SK-N-SH treated with all-trans-retinoic acid at 6 μM for 48 hours (cell line): ENCODE data around the gene DNAL1.

Experiments
- ARNTL ChIP-seq: fragments of 450-650 bp; formaldehyde crosslinking; IDR thresholded peaks from 2 replicates; pipeline ENCODE4 v1.5.0; 2020; ENCODE audit warnings: low read depth, mild to moderate bottlenecking, moderate library complexity, borderline replicate concordance
- BACH2 ChIP-seq: fragments of 250-450 bp; sonication (Bioruptor Pico); IDR thresholded peaks from 2 replicates; pipeline ENCODE4 v1.9.0; 2021; ENCODE audit warnings: mild to moderate bottlenecking, borderline replicate concordance
- ESRRG ChIP-seq: fragments of 250-450 bp; sonication (Bioruptor Pico); IDR thresholded peaks from 2 replicates; pipeline ENCODE4 v1.6.1; 2021; ENCODE audit warnings: mild to moderate bottlenecking
- GLIS3 ChIP-seq: fragments of 250-450 bp; sonication (Bioruptor Pico); IDR thresholded peaks from 2 replicates; pipeline ENCODE4 v1.5.0; 2020; ENCODE audit warnings: mild to moderate bottlenecking, moderate library complexity
- ISL1 ChIP-seq: fragments of 250-450 bp; sonication (Bioruptor Pico); IDR thresholded peaks from 2 replicates; pipeline ENCODE4 v2.1.2; 2022; ENCODE audit warnings: mild to moderate bottlenecking, moderate library complexity
- PPARA ChIP-seq: fragments of 250-450 bp; sonication (Bioruptor Pico); IDR thresholded peaks from 2 replicates; pipeline ENCODE4 v1.5.0; 2020; ENCODE audit warnings: mild to moderate bottlenecking, borderline replicate concordance
- RARB ChIP-seq: fragments of 250-450 bp; sonication (Bioruptor Pico); IDR thresholded peaks from 2 replicates; pipeline ENCODE4 v1.8.0; 2021; ENCODE audit warnings: mild to moderate bottlenecking, moderate library complexity
- TCF4 ChIP-seq: fragments of 250-450 bp; sonication (Bioruptor Pico); IDR thresholded peaks from 2 replicates; pipeline ENCODE4 v1.8.0; 2021; ENCODE audit warnings: mild to moderate bottlenecking, moderate library complexity, borderline replicate concordance
- ZFP3 ChIP-seq: fragments of 250-450 bp; sonication (Bioruptor Pico); IDR thresholded peaks from 2 replicates; pipeline ENCODE4 v1.5.0; 2020; ENCODE audit warnings: mild to moderate bottlenecking, moderate library complexity
- ZNF565 ChIP-seq: fragments of 450-650 bp; formaldehyde crosslinking; conservative IDR thresholded peaks from 2 replicates; pipeline ENCODE4 v1.5.0; 2020; ENCODE audit warnings: low read depth, mild to moderate bottlenecking, moderate library complexity
- TF ChIP-seq, protein P1 (sequence below): fragments of 250-450 bp; sonication (Bioruptor Pico); IDR thresholded peaks from 2 replicates; pipeline ENCODE4 v1.5.1; 2020; ENCODE audit warnings: low read depth, mild to moderate bottlenecking, moderate library complexity
- TF ChIP-seq, protein P2 (sequence below): fragments of 250-450 bp; sonication (Bioruptor Pico); IDR thresholded peaks from 2 replicates; pipeline ENCODE4 v1.5.0; 2020; ENCODE audit warnings: mild to moderate bottlenecking, moderate library complexity
- TF ChIP-seq, protein P3 (sequence below): fragments of 250-450 bp; sonication (Bioruptor Pico); IDR thresholded peaks from 2 replicates; pipeline ENCODE4 v1.8.0; 2020; ENCODE audit warnings: mild to moderate bottlenecking, moderate library complexity, borderline replicate concordance

DNA sequence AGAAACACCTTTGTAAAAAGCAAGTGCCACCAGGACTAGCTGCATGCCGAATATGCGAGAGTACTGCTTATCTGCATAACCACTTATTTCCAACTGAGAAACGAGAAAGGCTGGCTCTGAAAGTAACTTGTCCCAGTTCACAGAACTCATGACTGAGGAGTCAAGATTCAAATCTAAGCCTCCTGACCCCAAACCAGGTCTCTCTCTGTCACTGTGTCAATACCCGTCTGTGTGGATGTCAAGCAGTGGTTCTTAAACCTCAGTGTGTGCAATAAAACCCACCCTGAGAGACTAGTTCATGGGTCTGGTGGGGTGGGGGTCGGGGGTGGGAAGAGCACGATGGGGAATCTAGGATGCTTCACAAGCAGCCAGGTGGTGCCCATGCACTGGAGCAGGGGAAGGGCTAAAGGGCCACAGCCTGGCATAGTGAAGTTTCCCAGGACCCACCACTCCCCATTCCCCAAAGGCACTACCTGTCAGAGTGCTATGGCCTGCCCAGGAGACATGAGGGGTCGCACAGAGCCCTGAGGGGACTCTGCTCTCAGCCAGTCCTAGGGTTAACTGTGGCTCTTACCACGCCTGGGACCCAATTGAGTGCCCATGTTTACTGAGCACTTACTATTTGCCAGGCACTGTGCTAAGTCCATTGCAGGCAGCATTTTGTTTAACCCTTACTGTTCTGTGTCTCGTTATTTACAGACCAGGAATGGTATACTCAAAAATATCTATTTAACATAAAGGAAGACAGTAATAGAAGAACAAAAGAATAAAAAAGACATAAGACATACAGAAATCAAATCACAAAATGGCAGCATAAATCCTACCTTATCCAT lies 102.8 kb downstream of the DNAL1 start:
- no peak for TF ChIP-seq TCF4 (CRISPR knock-in tag)
- TF ChIP-seq, protein P1, sequence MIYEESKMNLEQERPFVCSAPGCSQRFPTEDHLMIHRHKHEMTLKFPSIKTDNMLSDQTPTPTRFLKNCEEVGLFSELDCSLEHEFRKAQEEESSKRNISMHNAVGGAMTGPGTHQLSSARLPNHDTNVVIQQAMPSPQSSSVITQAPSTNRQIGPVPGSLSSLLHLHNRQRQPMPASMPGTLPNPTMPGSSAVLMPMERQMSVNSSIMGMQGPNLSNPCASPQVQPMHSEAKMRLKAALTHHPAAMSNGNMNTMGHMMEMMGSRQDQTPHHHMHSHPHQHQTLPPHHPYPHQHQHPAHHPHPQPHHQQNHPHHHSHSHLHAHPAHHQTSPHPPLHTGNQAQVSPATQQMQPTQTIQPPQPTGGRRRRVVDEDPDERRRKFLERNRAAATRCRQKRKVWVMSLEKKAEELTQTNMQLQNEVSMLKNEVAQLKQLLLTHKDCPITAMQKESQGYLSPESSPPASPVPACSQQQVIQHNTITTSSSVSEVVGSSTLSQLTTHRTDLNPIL (CRISPR knock-in tag) = no peak
- no peak for TF ChIP-seq ARNTL (CRISPR knock-in tag)
- TF ChIP-seq PPARA = no peak
- TF ChIP-seq, protein P2, sequence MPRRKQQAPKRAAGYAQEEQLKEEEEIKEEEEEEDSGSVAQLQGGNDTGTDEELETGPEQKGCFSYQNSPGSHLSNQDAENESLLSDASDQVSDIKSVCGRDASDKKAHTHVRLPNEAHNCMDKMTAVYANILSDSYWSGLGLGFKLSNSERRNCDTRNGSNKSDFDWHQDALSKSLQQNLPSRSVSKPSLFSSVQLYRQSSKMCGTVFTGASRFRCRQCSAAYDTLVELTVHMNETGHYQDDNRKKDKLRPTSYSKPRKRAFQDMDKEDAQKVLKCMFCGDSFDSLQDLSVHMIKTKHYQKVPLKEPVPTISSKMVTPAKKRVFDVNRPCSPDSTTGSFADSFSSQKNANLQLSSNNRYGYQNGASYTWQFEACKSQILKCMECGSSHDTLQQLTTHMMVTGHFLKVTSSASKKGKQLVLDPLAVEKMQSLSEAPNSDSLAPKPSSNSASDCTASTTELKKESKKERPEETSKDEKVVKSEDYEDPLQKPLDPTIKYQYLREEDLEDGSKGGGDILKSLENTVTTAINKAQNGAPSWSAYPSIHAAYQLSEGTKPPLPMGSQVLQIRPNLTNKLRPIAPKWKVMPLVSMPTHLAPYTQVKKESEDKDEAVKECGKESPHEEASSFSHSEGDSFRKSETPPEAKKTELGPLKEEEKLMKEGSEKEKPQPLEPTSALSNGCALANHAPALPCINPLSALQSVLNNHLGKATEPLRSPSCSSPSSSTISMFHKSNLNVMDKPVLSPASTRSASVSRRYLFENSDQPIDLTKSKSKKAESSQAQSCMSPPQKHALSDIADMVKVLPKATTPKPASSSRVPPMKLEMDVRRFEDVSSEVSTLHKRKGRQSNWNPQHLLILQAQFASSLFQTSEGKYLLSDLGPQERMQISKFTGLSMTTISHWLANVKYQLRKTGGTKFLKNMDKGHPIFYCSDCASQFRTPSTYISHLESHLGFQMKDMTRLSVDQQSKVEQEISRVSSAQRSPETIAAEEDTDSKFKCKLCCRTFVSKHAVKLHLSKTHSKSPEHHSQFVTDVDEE (CRISPR knock-in tag) = no peak
- no peak for TF ChIP-seq ESRRG
- no peak for TF ChIP-seq ZFP3 (CRISPR knock-in tag)
- no peak for TF ChIP-seq ISL1
- no peak for TF ChIP-seq GLIS3 (CRISPR knock-in tag)
- TF ChIP-seq, protein P3, sequence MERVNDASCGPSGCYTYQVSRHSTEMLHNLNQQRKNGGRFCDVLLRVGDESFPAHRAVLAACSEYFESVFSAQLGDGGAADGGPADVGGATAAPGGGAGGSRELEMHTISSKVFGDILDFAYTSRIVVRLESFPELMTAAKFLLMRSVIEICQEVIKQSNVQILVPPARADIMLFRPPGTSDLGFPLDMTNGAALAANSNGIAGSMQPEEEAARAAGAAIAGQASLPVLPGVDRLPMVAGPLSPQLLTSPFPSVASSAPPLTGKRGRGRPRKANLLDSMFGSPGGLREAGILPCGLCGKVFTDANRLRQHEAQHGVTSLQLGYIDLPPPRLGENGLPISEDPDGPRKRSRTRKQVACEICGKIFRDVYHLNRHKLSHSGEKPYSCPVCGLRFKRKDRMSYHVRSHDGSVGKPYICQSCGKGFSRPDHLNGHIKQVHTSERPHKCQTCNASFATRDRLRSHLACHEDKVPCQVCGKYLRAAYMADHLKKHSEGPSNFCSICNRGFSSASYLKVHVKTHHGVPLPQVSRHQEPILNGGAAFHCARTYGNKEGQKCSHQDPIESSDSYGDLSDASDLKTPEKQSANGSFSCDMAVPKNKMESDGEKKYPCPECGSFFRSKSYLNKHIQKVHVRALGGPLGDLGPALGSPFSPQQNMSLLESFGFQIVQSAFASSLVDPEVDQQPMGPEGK (CRISPR knock-in tag) = no peak
- no peak for TF ChIP-seq BACH2
- no peak for TF ChIP-seq ZNF565 (CRISPR knock-in tag)
- no peak for TF ChIP-seq RARB (CRISPR knock-in tag)
